NOMO-1 (cell line): ENCODE results near the gene TNFRSF8.

Experiments used
- DNase-seq, 2 experiments: peaks; one replicate each; lab custom pipeline; 2025; ENCODE audit not compliant: unreplicated experiment in 2 of 2; lab: John Stamatoyannopoulos, UW

Gene TNFRSF8

DNA sequence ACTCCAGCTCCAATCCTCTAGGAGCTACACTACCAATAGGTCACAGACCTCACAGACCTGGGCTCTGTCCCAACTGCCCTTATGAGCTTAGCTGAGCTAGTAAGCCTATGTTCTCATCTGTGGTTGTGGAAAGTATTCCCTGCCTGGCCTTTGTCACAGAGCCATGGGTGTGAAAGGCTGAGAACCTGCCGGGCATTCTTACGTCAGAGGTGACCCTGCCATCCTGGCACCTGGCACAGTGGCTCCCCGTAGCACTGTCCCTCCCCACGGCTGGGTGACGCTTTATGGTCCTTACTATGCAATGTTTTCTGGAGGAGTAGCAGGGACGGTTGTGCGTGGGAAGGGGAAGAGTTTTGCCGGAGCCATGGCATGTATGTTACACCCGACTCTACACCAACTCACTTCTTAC is 107.2 kb downstream of the TNFRSF8 start:
- no peak for DNase-seq

- DNase-seq, result no peak
Measured at GRCh38 chr1:12171206-12172041, 108.3 kb downstream of the TNFRSF8 start.

DNA sequence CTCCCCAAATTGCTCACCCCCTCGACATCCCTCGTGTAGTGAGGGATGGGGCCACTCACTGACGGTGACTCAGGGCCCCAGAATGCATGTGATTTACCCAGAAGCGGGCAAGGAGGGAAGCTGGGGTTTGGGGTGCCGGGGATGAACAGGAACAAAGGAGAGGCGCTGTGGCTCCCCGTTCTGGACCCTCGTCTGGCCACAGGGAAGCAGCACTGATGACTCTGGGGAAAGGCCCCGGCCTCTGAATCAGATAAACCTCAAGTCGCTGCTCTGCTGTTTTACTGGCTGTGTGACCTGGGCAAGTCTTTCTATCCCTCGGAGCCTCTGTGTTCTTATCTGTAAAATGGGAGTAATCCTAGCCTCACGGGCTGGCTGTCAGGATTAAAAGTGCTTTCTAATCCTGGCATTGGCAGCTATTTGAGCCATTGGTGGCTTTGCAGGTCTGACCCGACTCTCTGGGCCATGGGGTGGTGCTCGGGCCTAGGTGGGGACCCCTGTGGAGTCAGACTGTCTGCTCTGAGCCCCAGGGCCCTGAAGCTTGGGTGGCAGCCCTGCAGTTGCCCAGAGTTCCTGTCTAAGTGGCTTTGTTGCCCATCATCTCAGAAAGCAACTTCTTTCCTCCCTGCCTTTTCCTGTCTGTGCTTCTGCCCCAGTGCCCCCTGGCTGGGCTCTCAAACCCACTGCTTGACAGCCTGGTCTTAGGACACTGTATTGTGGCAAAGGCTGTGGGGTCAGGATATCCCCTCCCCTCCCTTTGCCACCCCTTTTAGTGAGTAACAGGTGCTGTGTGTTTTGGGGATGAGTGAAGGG is 109.1 kb downstream of the TNFRSF8 start:
- no peak for DNase-seq

DNA sequence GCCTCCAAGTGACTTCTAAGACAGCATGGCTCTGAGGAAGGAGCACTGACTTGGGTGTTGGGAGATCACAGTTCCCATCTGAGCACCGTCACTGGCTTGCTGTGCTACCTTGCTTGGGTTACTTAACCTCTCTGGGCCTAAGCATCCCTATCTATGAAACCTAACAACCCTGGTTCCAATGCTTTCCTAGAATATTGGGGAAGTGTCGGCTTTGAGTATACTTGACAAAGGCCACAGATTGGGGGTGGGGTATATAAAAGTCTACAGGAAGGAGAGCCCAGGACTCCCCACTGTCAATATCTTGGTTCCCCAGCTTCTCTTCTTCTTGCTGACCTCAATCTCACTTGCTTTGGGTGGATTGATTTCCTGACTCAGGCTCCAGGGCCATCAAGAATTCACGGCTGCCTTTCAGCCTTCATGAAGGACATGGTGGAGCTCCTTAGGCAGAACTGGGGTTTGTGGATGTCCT is 110.0 kb downstream of the TNFRSF8 start:
- no peak for DNase-seq

GRCh38 chr1:12173631-12174121 is 110.6 kb downstream of the TNFRSF8 start:
- peak; percentile 62 to 70 for DNase-seq

DNA sequence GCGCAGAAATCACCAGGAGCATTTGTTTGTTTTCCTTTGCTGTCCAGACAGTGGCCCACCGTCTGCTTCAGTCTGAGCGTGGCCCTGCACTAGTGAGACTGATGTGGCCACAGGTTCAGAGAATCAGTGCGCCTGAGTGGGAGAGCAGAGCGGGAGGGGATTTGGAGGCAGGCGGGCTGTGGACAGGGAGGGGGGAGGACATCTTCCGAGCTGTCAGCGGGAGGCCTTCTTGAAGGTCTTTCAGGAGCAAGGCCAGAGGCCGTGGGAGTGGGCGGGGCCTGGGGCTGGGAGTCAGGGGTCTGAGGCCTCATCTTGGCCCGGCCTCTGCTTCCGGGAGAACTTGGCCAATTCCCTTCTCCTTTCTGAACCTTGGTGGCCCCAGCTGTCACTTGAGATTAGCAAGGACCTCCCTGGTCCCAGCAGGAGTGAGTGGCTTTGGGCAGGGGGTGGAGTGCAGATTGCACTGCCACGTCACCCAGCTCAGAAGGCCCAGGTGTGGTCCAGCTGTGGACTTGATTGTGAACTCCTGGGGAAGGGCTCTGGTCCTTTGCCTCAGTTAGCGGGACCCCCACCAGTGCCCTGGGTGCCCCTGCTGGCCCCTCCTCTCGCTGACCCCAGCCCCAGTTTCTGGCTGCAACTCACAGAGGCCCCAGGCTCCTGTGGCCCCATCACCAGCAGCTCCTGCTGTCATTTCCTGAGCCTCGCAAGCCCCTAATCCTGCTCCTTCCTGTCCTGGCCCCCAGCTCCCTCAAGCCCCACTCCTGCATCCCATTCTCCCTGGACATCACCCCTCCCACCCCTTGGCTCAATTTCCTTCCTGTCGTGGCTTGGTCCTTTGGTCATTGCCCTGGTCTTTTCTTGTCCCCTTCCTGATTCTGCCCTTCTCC is 112.1 kb downstream of the TNFRSF8 start:
- no peak for DNase-seq

DNA sequence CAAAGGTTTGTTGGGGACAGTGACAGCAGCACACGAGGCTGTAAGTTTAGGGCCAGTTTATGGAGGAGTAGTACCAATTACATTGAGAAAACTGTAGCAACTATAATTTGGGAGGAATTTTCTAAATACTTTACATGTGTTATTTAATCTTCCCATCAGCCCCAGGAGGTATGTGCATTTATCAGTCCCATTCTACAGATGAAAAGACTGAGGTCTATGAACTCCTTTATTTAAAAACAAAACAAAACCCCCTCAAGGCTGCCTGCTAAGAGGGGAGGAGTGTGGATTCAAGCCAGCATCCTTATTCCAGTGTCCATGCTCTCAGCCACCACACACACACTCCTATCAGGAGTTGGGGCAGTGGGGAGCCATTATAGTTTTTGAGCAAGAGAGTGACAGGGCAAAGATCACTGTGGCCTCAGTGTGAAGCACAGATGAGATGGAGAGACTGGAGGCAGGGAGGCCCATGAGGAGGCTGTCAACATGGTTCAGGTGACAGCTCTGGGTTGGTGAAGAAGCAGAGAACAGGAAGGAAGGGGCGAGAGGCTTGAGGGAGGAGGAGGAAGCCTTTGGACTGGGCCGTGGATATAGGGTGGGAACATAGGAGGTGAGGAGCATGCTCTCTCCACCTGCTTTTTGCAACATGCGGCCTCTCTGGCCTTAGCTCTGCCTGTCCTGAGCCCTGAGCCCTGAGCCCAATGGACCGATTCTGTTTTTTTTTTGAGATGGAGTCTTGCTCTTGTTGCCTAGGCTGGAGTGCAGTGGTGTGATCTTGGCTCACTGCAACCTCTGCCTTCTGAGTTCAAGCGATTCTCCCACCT is 113.4 kb downstream of the TNFRSF8 start:
- no peak for DNase-seq

DNA sequence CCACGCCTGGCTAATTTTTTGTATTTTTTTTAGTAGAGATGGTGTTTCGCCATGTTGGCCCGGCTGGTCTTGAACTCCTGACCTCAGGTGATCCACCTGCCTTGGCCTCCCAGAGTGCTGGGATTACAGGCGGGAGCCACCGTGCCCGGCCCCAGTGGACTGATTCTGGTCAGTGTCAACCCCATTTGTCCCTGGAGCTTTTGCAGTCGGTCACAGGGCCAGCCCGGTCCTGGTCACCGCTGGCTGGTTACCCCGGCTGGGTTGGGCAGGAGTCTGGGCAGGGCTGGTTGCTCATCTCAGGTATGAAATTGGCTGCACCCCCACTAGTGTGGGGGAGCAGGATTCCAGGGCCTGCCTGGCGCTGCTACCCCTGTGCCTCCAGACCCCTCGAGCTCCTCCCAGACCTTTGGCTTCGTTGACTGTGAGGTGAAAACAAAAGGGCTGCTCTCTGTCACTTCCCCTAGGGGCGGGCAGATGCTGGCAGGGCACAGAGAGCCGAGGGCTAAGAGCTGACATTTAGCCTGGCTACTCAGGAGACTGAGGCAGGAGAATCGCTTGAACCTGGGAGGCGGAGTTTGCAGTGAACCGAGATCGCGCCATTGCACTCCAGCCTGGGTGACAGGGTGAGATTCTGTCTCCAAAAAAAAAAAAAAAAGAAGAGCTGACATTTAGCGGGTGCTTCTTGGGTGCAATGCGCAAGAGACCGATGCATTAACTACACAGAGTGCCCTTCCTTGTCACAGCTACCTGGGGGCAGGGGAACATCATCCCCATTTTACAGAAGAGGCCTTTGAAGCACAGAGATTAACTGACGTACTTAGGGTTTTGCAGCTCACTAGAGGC is 114.3 kb downstream of the TNFRSF8 start:
- peak in 1 of 2 experiments; percentile 11 for DNase-seq

GRCh38 chr1:12177999-12178441 is 114.9 kb downstream of the TNFRSF8 start:
- peak; percentile 37 to 55 for DNase-seq

- no peak for DNase-seq
Measured at GRCh38 chr1:12178511-12178910, 115.4 kb downstream of the TNFRSF8 start.

DNA sequence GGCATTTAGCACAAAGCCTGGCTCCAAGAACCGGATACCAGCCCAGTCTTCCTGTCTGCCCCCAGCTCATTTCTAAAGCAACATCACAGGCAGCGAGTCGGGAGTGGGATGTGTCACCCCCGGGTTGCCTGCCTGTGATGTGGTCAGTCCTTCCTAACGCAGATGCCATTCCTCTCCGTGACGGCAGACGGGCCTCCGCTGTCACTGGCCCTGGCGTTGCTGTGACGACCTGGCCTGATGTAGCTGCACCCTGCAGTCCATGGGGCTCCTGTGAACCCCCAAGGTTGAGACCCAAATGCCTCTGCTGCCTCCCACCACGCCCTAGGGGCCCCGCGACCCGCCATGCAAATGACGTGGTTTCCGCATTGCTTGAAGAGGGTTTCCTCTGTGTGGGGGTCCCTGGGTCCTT is 116.0 kb downstream of the TNFRSF8 start:
- DNase-seq, result peak in 1 of 2 experiments; percentile 15

GRCh38 chr1:12179676-12180075 is 116.6 kb downstream of the TNFRSF8 start:
- no peak for DNase-seq

DNA sequence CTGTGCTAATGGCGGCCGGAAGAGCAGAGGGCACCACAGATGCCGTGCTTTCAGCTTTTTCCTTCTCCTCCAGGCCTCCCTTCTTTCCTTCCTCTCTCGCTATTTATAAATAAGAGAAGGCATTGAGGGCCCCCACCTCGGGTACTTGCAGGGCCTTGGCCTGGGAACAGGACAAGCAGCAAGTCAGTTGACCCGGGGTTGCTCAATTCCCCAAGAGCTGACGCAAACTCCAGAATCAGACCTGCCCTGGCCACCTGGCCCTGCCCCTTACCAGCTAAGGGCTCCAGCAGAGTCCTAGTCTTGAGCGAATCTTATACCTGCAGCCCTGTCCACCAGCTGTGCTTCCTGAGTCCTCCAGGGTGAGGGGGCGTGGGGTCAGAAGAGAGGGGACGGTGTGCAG is 117.2 kb downstream of the TNFRSF8 start:
- DNase-seq, result peak; percentile 88

DNA sequence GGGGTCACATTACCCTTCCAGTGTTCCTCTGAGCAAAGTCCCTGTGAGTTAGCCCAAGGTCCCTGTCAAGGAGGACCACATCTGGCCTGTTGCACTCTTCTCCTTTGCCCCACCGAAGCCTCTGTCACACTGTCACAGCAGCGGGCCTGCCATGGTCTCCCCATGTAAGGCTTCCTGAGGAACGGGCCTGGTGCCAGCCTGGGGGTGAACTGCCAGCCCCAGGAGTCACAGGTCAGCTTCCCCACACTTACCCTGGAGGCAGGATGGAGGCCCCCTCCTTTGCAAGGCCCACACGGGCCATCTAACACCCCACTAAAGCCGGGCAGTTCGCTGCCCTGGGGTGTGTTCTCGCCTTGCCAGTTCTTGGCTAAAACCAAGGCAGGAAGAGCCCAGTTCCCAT is 117.8 kb downstream of the TNFRSF8 start:
- DNase-seq, result no peak

GRCh38 chr1:12181568-12181967 is 118.5 kb downstream of the TNFRSF8 start:
- no peak for DNase-seq

DNA sequence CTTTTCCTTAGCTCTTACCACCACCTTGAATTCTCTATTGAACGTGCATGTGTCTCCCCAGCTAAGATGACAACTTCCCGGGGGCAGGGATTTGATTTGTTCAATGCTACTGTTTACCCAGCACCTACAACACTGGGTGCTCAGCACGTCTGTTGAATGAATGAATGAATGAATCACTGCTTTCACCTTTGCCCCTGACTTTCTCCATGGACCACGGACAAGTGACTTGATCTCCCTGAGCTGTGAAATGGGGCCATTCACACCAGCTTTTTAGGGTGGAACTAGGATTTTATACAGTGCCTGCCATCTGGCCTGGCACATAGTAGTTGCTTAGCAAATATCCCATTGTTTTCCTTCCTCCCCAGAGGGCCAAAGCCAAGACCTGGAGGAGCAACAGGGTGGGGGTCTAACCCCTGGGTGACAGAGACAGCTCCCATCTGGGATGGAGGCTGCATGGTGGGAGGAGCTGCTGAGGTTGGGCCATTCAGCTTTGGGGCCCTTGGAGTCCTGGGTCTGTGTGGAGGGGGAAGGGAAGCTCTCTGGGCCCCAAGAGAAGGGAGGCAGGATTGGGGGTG is 119.4 kb downstream of the TNFRSF8 start:
- no peak for DNase-seq

- DNase-seq, result no peak
Measured at GRCh38 chr1:12183095-12183794, 120.1 kb downstream of the TNFRSF8 start.
